Right renal pelvis (tissue), 4 donors: Measurements from ENCODE around the gene STMN3. TPM values are rescaled to one million over a fixed set of nuclear protein-coding genes. Genes with fewer than 3 reads are reported as not detected.

Experiments
- DNase-seq, 4 donors: peaks; one replicate each; pipeline ENCODE4 v3.0.0-alpha.2; 2013; ENCODE audit warnings: low read depth in 4 of 4, low spot score in 3 of 4, missing footprints in 1 of 4
- polyA plus RNA-seq, 4 donors: library from polyadenylated mRNA; unstranded; fragments of 120-200 nt; gene quantifications; one replicate each; pipeline ENCODE4 v1.2.1, GENCODE V29; 2013; ENCODE audit not compliant: insufficient read length in 4 of 4

STMN3 gene
- polyA plus RNA-seq = 10 to 100 TPM; 23.5 to 39.7 (median 29.3) TPM

- peak; percentile 81 to 88 (median 86) for DNase-seq
These were observed at the start of gene STMN3 for GRCh38 chr20:63653041-63653973. Gene STMN3, minus strand, starts transcription at chr20:63653424. Its CDS starts 79 bp downstream, at chr20:63653345.

GRCh38 chr20:63702036-63702665 lies 48.9 kb upstream of the STMN3 start:
- no peak for DNase-seq

GRCh38 chr20:63701329-63702035 lies 48.3 kb upstream of the STMN3 start:
- no peak for DNase-seq

GRCh38 chr20:63701051-63701328 lies 47.8 kb upstream of the STMN3 start:
- no peak for DNase-seq

- DNase-seq = no peak
These were observed 47.2 kb upstream of the STMN3 start for GRCh38 chr20:63700199-63701050.

- no peak for DNase-seq
These were observed 46.4 kb upstream of the STMN3 start for GRCh38 chr20:63699466-63700198.

GRCh38 chr20:63698739-63699465 lies 45.7 kb upstream of the STMN3 start:
- no peak for DNase-seq

- DNase-seq = no peak
These were observed 44.8 kb upstream of the STMN3 start for GRCh38 chr20:63697868-63698545.

- no peak for DNase-seq
These were observed 44.2 kb upstream of the STMN3 start for GRCh38 chr20:63697357-63697867.

GRCh38 chr20:63696628-63697356 lies 43.6 kb upstream of the STMN3 start, which contains the start of gene TNFRSF6B:
Gene TNFRSF6B, plus strand, starts transcription at chr20:63696652. Its CDS starts 116 bp downstream, at chr20:63696768.
- no peak for DNase-seq

- peak in 1 of 4 donors; percentile 30 for DNase-seq
These were observed 43.0 kb upstream of the STMN3 start for GRCh38 chr20:63696306-63696627.

GRCh38 chr20:63695424-63696305 lies 42.4 kb upstream of the STMN3 start:
- DNase-seq = no peak

GRCh38 chr20:63694584-63695423 lies 41.6 kb upstream of the STMN3 start:
- DNase-seq = no peak

GRCh38 chr20:63693733-63694583 lies 40.7 kb upstream of the STMN3 start:
- DNase-seq = no peak
